GM19328 (cell line): ENCODE measurements around the gene ZNF683.
A peak's percentile ranks its signal among the peaks of the same experiment; 100 is the strongest.
"Not testable (repeated sequence)": the region's sequence is repeated elsewhere in the genome, so short reads cannot be mapped to it uniquely, and the experiment has no call there.

Source experiments
- ATAC-seq: cut with Tn5 transposase; IDR thresholded peaks from one replicate; pipeline ENCODE4 v1.9.1; 2021; ENCODE audit warnings: mild to moderate bottlenecking, moderate library complexity; ENCODE audit not compliant: unreplicated experiment

ZNF683 gene

DNA sequence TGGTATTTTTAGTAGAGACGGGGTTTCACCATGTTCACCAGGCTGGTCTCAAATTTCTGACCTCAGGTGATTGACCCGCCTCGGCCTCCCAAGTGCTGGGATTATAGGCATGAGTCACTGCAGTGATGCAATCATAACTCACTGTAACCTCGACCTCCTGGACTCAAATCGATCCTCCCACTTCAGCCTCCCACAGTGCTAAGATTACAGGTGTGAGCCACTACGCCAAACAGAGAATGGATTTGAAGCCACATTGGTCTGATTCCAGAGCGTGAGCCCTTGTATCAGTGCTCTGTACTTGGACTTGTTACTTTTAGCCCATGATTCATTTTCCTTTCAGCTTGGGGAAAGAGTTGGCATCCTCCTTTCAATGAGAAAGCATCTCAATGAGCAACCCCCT lies 14.9 kb upstream of the ZNF683 start:
- no peak for ATAC-seq

GRCh38 chr1:26385063-26385462 lies 12.5 kb upstream of the ZNF683 start:
- ATAC-seq: not testable (repeated sequence)

DNA sequence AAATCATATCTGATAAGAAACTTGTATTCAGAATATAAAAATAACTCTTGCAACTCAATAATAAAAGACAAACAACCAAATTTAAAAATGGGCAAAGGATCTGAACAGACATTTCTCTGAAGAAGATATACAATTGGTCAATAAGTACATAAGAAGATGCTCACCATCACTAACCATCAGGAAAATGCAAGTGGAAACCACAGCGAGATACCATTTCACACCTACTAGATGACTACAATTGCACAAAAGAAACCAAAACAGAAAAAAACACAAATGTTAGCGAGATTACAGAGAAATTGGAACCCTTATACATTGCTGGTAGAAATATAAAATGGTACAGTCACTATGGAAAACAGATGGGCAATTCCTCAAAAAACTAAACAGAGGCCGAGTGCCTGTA lies 11.5 kb upstream of the ZNF683 start:
- ATAC-seq: no peak

- ATAC-seq: no peak
Measured at GRCh38 chr1:26378879-26379251, 6.3 kb upstream of the ZNF683 start.

DNA sequence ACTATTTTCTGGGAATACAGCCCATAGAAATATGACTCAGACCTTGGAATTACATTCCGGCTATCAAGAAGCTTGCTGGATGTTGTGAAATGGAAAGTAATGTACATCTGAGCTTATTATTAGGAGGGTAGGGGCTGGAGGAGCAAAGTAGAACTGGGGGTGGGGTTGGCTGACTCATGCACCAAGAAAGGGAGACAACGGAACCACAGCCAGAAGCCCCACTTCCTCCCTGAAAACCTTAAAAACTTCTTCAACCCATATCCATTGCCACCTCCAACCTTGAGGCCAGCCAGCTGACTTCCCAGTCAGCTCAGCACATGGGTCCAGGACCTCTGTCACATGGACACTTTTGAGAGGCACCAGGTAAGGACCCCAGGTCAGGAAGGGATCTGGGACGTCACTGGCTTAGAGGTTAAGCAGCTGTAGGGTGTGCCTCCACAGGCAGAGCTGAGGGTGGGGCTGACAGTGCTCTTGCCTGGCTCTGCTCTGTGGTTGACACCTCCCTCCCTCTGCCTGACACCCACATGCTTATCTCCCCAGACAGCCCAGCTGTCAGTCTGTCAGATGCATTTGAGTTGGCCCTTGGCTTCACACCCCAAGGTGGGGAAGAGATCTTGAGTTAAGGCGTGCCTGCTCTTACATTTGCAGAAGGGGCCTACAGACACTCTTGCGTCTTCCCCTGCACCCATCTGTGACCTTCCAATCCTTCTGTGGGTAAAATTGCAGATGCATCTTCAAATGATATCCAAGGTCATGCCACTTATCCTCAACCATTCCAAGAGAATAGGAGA lies 5.7 kb upstream of the ZNF683 start:
- ATAC-seq: peak; percentile 73

DNA sequence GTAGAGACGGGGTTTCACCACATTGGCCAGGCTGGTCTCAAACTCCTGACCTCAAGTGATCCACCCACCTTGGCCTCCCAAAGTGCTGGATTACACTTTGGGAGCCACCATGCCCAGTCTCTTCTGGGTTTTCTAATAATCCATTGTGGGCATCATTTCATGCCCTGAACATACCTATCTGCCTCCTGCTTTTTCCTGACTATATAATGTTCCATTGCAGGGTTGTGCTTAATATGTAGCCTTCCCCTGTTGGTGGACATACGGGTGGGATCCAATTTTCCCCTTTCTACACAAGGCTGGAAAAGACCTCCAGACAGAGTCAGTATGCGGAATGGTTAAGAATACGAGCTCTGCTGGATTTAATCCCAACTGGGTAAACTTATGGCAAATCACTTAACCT lies 3.5 kb upstream of the ZNF683 start:
- ATAC-seq: no peak

DNA sequence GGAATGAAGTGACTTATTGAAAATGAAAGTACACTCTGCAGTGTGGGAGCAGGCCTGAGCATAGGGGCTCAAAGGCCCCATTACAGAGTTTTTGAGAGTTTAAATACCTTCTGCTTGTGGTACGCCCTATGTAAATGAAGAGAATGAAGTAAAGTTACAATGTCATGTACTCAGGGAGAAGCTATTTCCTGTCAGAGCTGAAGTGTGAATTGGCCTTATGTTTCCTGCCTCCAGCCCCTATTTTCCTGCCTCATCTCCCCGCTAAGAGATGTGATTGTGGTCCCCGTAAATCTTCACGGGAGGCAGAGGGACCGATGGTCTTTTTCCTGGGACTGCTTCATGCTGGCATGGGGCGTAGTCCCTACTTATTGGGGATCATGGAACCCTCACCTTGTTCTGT lies 2.5 kb upstream of the ZNF683 start:
- ATAC-seq: no peak

DNA sequence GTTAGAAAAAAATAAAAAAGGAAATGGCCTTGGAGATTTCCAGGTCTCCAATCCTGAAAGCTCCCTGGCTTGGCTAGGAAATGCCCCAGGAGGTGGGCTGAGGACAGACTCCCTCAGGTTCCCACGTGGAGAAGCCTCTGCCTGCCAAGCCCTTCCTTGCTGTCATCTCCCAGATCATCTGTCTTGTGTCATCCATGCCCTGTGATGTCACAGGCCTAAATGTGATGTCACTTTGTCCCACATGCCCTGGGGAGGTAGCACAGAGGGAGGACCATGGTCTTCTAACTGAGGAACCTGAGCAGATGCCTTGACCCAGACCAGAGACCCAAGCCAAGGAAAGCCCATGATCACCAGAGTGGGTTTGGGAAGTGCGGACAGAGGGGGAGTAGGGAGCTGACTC lies 1.8 kb upstream of the ZNF683 start:
- not testable (repeated sequence) for ATAC-seq

- ATAC-seq: no peak
Measured at GRCh38 chr1:26373789-26374188, 1.2 kb upstream of the ZNF683 start.

GRCh38 chr1:26373281-26373680 lies 731 bp upstream of the ZNF683 start:
- no peak for ATAC-seq

DNA sequence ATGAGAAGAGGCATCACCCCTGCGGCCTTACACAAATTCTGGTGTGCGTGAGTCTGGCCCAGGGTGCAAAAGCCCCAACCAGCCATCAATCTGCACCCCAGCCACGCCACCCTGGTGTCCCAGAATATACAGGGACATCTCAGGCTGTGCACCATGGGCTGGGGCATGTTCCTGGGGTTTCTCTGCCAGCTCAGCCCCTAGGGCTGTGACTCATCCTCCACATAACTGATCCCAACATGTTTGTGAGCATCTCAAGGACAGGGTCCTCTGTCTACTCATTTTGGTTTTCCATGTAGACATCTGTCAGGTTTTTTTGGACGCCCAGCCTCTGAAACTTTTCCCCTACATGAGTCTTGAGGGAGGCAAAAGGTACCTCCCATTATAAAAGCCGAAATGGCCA lies 511 bp downstream of the ZNF683 start:
- no peak for ATAC-seq

- no peak for ATAC-seq
Measured at GRCh38 chr1:26370591-26371382, 1.8 kb downstream of the ZNF683 start.

GRCh38 chr1:26368486-26368885 lies 4.1 kb downstream of the ZNF683 start:
- ATAC-seq: no peak

DNA sequence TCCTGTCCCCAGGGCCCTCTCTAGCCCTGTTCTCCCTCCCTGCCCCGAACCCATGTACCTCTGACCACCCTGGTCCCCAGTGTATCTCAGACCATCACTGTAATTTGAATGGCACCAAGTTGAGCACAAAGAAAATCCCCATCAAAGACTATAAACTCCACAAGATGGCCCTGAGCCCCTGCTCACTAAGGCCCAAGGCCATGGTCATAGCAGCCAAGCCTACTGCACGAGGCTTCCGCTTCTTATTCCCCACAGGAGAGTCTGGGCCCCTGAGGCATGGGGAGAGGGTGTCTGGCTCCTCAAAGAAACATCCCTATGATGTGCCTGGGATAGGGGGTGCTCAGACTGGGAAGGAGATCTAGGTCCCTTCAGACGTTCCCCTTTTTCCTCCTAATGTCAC lies 4.5 kb downstream of the ZNF683 start:
- ATAC-seq: no peak

- ATAC-seq: no peak
Measured at GRCh38 chr1:26367441-26367840, 5.1 kb downstream of the ZNF683 start.

DNA sequence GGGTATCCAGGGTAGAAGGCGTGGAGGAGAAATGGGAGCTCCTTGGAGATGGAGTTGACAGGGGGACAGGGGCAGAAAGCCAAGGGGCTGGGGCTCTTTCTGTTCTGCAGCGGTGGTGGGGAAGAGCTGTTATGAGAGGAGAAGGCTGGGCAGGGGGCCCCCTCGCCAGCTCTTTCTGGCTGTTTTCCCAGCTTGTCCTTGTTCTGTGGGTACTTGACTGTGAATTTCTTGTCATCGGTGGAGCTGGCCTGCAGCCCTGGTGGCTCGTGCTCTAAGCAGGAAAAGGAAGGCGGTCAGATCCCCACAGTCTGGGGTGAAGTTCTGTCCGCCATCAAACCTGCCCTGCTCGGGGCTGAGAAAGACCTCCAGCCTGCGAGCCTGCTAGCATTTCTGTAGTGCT lies 7.6 kb downstream of the ZNF683 start:
- no peak for ATAC-seq

- no peak for ATAC-seq
Measured at GRCh38 chr1:26363549-26364448, 8.8 kb downstream of the ZNF683 start.

GRCh38 chr1:26362331-26362730 lies 10.2 kb downstream of the ZNF683 start:
- ATAC-seq: no peak

DNA sequence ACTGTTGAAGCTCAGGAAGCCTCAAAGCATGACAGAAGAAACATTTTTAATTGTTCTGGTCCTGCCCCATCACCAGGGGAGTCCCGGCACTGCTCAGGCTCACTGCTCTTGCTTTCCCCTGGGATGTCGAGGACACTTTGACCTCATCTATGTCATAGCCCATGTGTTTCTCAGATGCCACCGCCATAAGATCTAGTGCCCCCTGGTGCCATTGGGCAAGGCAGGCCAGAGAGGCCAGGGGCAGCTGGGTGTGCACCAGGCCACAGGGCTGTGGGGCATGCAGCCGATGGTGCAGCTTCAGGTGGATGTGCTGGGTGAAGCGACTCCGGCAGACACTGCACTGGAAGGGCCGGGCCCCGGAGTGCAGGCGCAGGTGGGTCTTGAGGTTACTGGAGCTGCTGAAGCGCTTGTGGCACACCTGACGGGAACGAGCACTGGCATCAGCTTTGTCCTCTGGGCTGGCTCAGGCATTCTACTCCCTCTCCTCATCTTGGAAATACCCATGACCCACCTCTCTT lies 10.9 kb downstream of the ZNF683 start:
- ATAC-seq: no peak

- no peak for ATAC-seq
Measured at GRCh38 chr1:26360807-26361604, 11.5 kb downstream of the ZNF683 start.
